Mesenchymal stem cell (in vitro differentiated cells and primary cell): ENCODE results near the gene PPP2CA. TPM values are rescaled to one million over a fixed set of nuclear protein-coding genes. Genes with fewer than 3 reads are reported as not detected.
A peak's percentile ranks its signal among the peaks of the same experiment; 100 is the strongest.

Experiments
- DNase-seq: peaks from one replicate; pipeline ENCODE4 v3.0.0-alpha.2; 2013
- H2AFZ ChIP-seq: one replicate; pipeline ENCODE4 v1.6.1; 2013; ENCODE audit warnings: low read depth, mild to moderate bottlenecking, control low read depth, inconsistent platforms, low read length, moderate library complexity
- H2AK5ac ChIP-seq: 2 replicates; pipeline ENCODE4 v1.6.1; 2013; ENCODE audit warnings: low read length, moderate library complexity, mild to moderate bottlenecking, inconsistent platforms; ENCODE audit not compliant: severe bottlenecking
- H2BK120ac ChIP-seq: one replicate; pipeline ENCODE4 v1.6.1; 2013; ENCODE audit warnings: low read depth, mild to moderate bottlenecking, inconsistent platforms, low read length, moderate library complexity
- H2BK12ac ChIP-seq, 2 experiments: one replicate each; pipeline ENCODE4 v1.6.1; 2013; ENCODE audit warnings: inconsistent platforms in 2 of 2, low read length in 2 of 2, mild to moderate bottlenecking in 2 of 2, moderate library complexity in 2 of 2, control low read depth in 1 of 2
- H2BK15ac ChIP-seq: one replicate; pipeline ENCODE4 v1.6.1; 2013; ENCODE audit warnings: mild to moderate bottlenecking, low read depth, inconsistent platforms; ENCODE audit not compliant: poor library complexity, severe bottlenecking
- H2BK5ac ChIP-seq: 2 replicates; pipeline ENCODE4 v1.6.1; 2013; ENCODE audit warnings: low read depth, mild to moderate bottlenecking, low read length, control low read depth, inconsistent platforms; ENCODE audit not compliant: poor library complexity, severe bottlenecking
- H3K14ac ChIP-seq, 2 experiments: one replicate each; pipeline ENCODE4 v1.6.1; 2013; ENCODE audit warnings: inconsistent platforms in 2 of 2, low read length in 2 of 2, control low read depth in 1 of 2, mild to moderate bottlenecking in 1 of 2, moderate library complexity in 1 of 2
- H3K18ac ChIP-seq, 2 experiments: one replicate each; pipeline ENCODE4 v1.6.1; 2013; ENCODE audit warnings: inconsistent platforms in 2 of 2, low read length in 2 of 2, control low read depth in 1 of 2, low read depth in 1 of 2, mild to moderate bottlenecking in 1 of 2
- H3K23ac ChIP-seq, 2 experiments: one replicate each; pipeline ENCODE4 v1.6.1; 2013; ENCODE audit warnings: inconsistent platforms in 2 of 2, low read length in 2 of 2, mild to moderate bottlenecking in 2 of 2, moderate library complexity in 2 of 2, control low read depth in 1 of 2
- H3K27ac ChIP-seq: 2 replicates; pipeline ENCODE4 v1.5.1; 2013; ENCODE audit warnings: mild to moderate bottlenecking, moderate library complexity, low read length, control low read depth, inconsistent platforms; ENCODE audit not compliant: poor library complexity, severe bottlenecking
- H3K27me3 ChIP-seq, 2 experiments: 2 replicates each; pipeline versions ENCODE4 v1.6.1 to v1.7.0; 2013; ENCODE audit warnings: low read length in 2 of 2, mild to moderate bottlenecking in 2 of 2, moderate library complexity in 2 of 2, control low read depth in 1 of 2, inconsistent platforms in 1 of 2; ENCODE audit not compliant: control insufficient read depth in 1 of 2, insufficient read depth in 1 of 2
- H3K36me3 ChIP-seq, 2 experiments: 2 replicates each; pipeline versions ENCODE4 v1.6.1 to v1.7.0; 2013; ENCODE audit warnings: low read length in 2 of 2, control low read depth in 1 of 2, inconsistent platforms in 1 of 2, low read depth in 1 of 2, mild to moderate bottlenecking in 1 of 2; ENCODE audit not compliant: insufficient read depth in 2 of 2, control insufficient read depth in 1 of 2
- H3K4ac ChIP-seq, 2 experiments: one replicate each; pipeline ENCODE4 v1.6.1; 2013; ENCODE audit warnings: inconsistent platforms in 2 of 2, low read length in 2 of 2, mild to moderate bottlenecking in 2 of 2, moderate library complexity in 2 of 2, control low read depth in 1 of 2, low read depth in 1 of 2
- H3K4me1 ChIP-seq: 2 replicates; pipeline ENCODE4 v1.6.1; 2013; ENCODE audit warnings: low read depth, low read length, control low read depth; ENCODE audit not compliant: control insufficient read depth, insufficient read depth
- H3K4me2 ChIP-seq: 2 replicates; pipeline ENCODE4 v1.6.1; 2013; ENCODE audit warnings: low read length, mild to moderate bottlenecking, inconsistent platforms; ENCODE audit not compliant: poor library complexity, severe bottlenecking
- H3K4me3 ChIP-seq, 2 experiments: 2 replicates each; pipeline versions ENCODE4 v1.5.1 to v1.7.0; 2013; ENCODE audit warnings: low read length in 2 of 2, mild to moderate bottlenecking in 2 of 2, control low read depth in 1 of 2, low read depth in 1 of 2; ENCODE audit not compliant: insufficient read depth in 1 of 2
- H3K79me1 ChIP-seq: replicated peaks from 2 replicates; pipeline ENCODE4 v1.6.1; 2013; ENCODE audit warnings: mild to moderate bottlenecking, control low read depth, low read length, inconsistent platforms; ENCODE audit not compliant: poor library complexity, severe bottlenecking
- H3K9ac ChIP-seq: 2 replicates; pipeline ENCODE4 v1.7.0; 2013; ENCODE audit warnings: mild to moderate bottlenecking, low read length, moderate library complexity
- H3K9me3 ChIP-seq: 2 replicates; pipeline ENCODE4 v1.7.0; 2013; ENCODE audit warnings: mild to moderate bottlenecking, low read length; ENCODE audit not compliant: control insufficient read depth
- H4K8ac ChIP-seq: one replicate; pipeline ENCODE4 v1.6.1; 2013; ENCODE audit warnings: inconsistent platforms, mild to moderate bottlenecking, low read length, moderate library complexity
- H4K91ac ChIP-seq: one replicate; pipeline ENCODE4 v1.6.1; 2013; ENCODE audit warnings: mild to moderate bottlenecking, low read length, inconsistent platforms
- WGBS: methylation state at CpG from one replicate; pipeline ENCODE4 v1.1.7; 2013; ENCODE audit warnings: mixed read lengths; 5-methylcytosine and 5-hydroxymethylcytosine counted together
- small RNA-seq: library from polyadenylated mRNA; stranded (forward); fragments of <200 nt; extraction: miRNeasy Mini kit (QIAGEN cat#:217004); gene quantifications from one replicate; pipeline ENCODE3, GENCODE V24; 2013; ENCODE audit warnings: low read depth

The PPP2CA gene

GRCh38 chr5:134145779-134146581 is 79.9 kb downstream of the PPP2CA start:
- Histone ChIP-seq H3K9ac (peak overlapping the region; percentile 45), H4K8ac (no peak overlapping the region), H2BK15ac (peak overlapping the region; percentile 26)

GRCh38 chr5:134145041-134145757 is 80.7 kb downstream of the PPP2CA start:
- Histone ChIP-seq H3K14ac (no peak overlapping the region), H3K27me3 (no peaks in the 10 kb centered on the region), H2AK5ac (no peak overlapping the region), H4K8ac (no peak overlapping the region), H3K4me2 (no peak overlapping the region), H3K4me3 (no peak overlapping the region), H2AFZ (no peak overlapping the region), H3K79me1 (peaks cover 59% of the 10 kb centered on the region), H3K9ac (peak overlapping the region; percentile 37), H3K4ac (no peak overlapping the region), H2BK15ac (no peak overlapping the region), H2BK5ac (no peak overlapping the region), H3K18ac (no peak overlapping the region), H3K9me3 (no peaks in the 10 kb centered on the region), H3K36me3 (peaks cover 67 to 95% of the 10 kb centered on the region in 2 experiments), H3K23ac (no peak overlapping the region), H2BK120ac (no peak overlapping the region), H4K91ac (no peak overlapping the region), H3K27ac (no peak overlapping the region), H3K4me1 (peaks cover 12% of the 10 kb centered on the region), H2BK12ac (no peak overlapping the region)
- DNase-seq, result no peak
- WGBS, result 100% methylated on average over 1 of the region's 1 CpG

More at GRCh38 chr5:134145779-134146581, 79.9 kb downstream of the PPP2CA start:
- H4K91ac ChIP-seq, result no peak overlapping the region
- H3K27me3 ChIP-seq, result no peaks in the 10 kb centered on the region
- WGBS, result 88% methylated on average over 13 of the region's 13 CpGs
- no peak overlapping the region for H2BK120ac ChIP-seq
- H3K9me3 ChIP-seq, result no peaks in the 10 kb centered on the region
- peak; percentile 81 for DNase-seq
- H3K36me3 ChIP-seq, result peaks cover 64 to 95% of the 10 kb centered on the region in 2 experiments
- no peak overlapping the region for H3K4me3 ChIP-seq
- no peak overlapping the region for H2AFZ ChIP-seq
- no peak overlapping the region for H2BK12ac ChIP-seq
- no peak overlapping the region for H3K14ac ChIP-seq
- no peak overlapping the region for H3K23ac ChIP-seq
- peaks cover 6% of the 10 kb centered on the region for H3K4me1 ChIP-seq
- H3K79me1 ChIP-seq, result peaks cover 57% of the 10 kb centered on the region
- H2BK5ac ChIP-seq, result no peak overlapping the region
- no peak overlapping the region for H3K4ac ChIP-seq
- no peak overlapping the region for H3K4me2 ChIP-seq
- H3K18ac ChIP-seq, result no peak overlapping the region
- no peak overlapping the region for H2AK5ac ChIP-seq
- no peak overlapping the region for H3K27ac ChIP-seq

Small RNA genes within 50 kb of the gene (small RNA-seq; reads per million reads assigned to genes)
- not detected for gene MIR3661
